ENCODE data around the gene VPS13C. TPM values are rescaled to one million over a fixed set of nuclear protein-coding genes. Genes with fewer than 3 reads are reported as not detected.

The VPS13C gene
- total RNA-seq, 1 experiment from 2014 or later, result 40.0 TPM

DNA sequence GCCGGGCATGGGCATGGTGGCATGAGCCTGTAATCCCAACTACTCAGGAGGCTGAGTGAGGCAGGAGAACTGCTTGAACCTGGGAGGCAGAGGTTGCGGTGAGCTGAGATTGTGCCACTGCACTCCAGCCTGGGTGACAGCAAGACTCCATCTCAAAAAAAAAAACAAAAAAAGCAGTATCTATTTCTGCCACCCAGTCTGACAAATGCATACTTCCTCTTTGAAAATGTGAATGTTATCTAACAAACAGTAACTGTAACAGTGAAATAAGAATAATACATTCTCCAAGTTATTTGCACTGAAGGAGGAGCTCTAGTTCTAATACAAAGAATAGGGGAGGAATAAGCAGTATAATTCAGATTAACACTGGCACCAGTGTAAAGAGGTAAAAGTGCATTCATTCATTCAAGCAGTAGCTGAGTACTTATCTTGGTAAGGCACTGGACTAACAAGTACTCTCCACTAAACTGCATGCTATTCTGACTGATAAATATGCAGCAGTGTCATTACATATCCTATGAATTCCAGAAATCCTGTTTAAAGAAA, 12.9 kb downstream of the VPS13C start:
- Histone ChIP-seq H4K20me1 (ENCODE audit: insufficient read depth) (no peaks in the 10 kb centered on the region), H3K4me3 (no peak overlapping the region), H3K4me1 (replicated peaks; ENCODE audit: insufficient read depth) (no peaks in the 10 kb centered on the region), H3K36me3 (ENCODE audit: low read depth) (no peaks in the 10 kb centered on the region), H3K27me3 (ENCODE audit: insufficient read depth, low read depth) (no peaks in the 10 kb centered on the region), H3K27ac (no peak overlapping the region), H3K4me2 (no peak overlapping the region), H3F3A (ENCODE audit: insufficient read depth, low read depth) (no peaks in the 10 kb centered on the region), H3K9me3 (ENCODE audit: insufficient read depth, low read depth) (no peaks in the 10 kb centered on the region), H3K79me2 (ENCODE audit: low read depth) (peaks cover 5% of the 10 kb centered on the region; the same call in 1 of the 2 replicates), H2AFZ (no peak overlapping the region), H3K9me2 (ENCODE audit: insufficient read depth) (no peaks in the 10 kb centered on the region)
- POLR2A ChIA-PET (ENCODE audit: unreplicated experiment), result no interaction called here
- CTCF ChIA-PET, result no interaction called here
- no peak for DNase-seq
- no peak for TF ChIP-seq EZH2 (IDR thresholded peaks at IDR 0.05; ENCODE audit: low read depth)
- TF ChIP-seq, protein P1, sequence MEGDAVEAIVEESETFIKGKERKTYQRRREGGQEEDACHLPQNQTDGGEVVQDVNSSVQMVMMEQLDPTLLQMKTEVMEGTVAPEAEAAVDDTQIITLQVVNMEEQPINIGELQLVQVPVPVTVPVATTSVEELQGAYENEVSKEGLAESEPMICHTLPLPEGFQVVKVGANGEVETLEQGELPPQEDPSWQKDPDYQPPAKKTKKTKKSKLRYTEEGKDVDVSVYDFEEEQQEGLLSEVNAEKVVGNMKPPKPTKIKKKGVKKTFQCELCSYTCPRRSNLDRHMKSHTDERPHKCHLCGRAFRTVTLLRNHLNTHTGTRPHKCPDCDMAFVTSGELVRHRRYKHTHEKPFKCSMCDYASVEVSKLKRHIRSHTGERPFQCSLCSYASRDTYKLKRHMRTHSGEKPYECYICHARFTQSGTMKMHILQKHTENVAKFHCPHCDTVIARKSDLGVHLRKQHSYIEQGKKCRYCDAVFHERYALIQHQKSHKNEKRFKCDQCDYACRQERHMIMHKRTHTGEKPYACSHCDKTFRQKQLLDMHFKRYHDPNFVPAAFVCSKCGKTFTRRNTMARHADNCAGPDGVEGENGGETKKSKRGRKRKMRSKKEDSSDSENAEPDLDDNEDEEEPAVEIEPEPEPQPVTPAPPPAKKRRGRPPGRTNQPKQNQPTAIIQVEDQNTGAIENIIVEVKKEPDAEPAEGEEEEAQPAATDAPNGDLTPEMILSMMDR (conservative IDR thresholded peaks at IDR 0.05), result no peak
- intact Hi-C loops (cut with micrococcal nuclease; ENCODE audit: unreplicated experiment), result no loop called here
- no TSS peak for BruUV-seq (replicated peaks)

- no peaks in the 10 kb centered on the region for H4K20me1 ChIP-seq (ENCODE audit: insufficient read depth)
- ChIA-PET POLR2A (ENCODE audit: unreplicated experiment) (no interaction called here), CTCF (no interaction called here)
- no peak overlapping the region for H2AFZ ChIP-seq
- DNase-seq, result no peak
- H3F3A ChIP-seq (ENCODE audit: insufficient read depth, low read depth), result no peaks in the 10 kb centered on the region
- TF ChIP-seq EZH2 (IDR thresholded peaks at IDR 0.05; ENCODE audit: low read depth), result no peak
- TF ChIP-seq, protein P1 (conservative IDR thresholded peaks at IDR 0.05), result no peak
- peaks cover 1% of the 10 kb centered on the region; the same call in 1 of the 2 replicates for H3K79me2 ChIP-seq (ENCODE audit: low read depth)
- intact Hi-C loops (cut with micrococcal nuclease; ENCODE audit: unreplicated experiment), result no loop called here
- no peak overlapping the region for H3K27ac ChIP-seq
- no TSS peak for BruUV-seq (replicated peaks)
- no peaks in the 10 kb centered on the region for H3K27me3 ChIP-seq (ENCODE audit: insufficient read depth, low read depth)
- H3K9me3 ChIP-seq (ENCODE audit: insufficient read depth, low read depth), result no peaks in the 10 kb centered on the region
- no peaks in the 10 kb centered on the region for H3K9me2 ChIP-seq (ENCODE audit: insufficient read depth)
- H3K4me1 ChIP-seq (replicated peaks; ENCODE audit: insufficient read depth), result no peaks in the 10 kb centered on the region
- H3K36me3 ChIP-seq (ENCODE audit: low read depth), result no peaks in the 10 kb centered on the region
- no peak overlapping the region for H3K4me3 ChIP-seq
- H3K4me2 ChIP-seq, result no peak overlapping the region
Observed at GRCh38 chr15:62046078-62046743, 14.0 kb downstream of the VPS13C start.

GRCh38 chr15:62035256-62035924, 24.9 kb downstream of the VPS13C start:
- no peak for DNase-seq
- no peak overlapping the region for H3K4me2 ChIP-seq
- CTCF ChIA-PET, result no interaction called here
- H3K9me2 ChIP-seq (ENCODE audit: insufficient read depth), result no peaks in the 10 kb centered on the region
- H3K79me2 ChIP-seq (ENCODE audit: low read depth), result no peaks in the 10 kb centered on the region
- no peaks in the 10 kb centered on the region for H3F3A ChIP-seq (ENCODE audit: insufficient read depth, low read depth)
- H3K4me3 ChIP-seq, result no peak overlapping the region
- POLR2A ChIA-PET (ENCODE audit: unreplicated experiment), result interaction anchor here (0.5 kb wide), 1 partner anchor 34 kb away, joined by 4 read pairs; no protein-coding TSS in a partner anchor
- no peaks in the 10 kb centered on the region; the same call in 1 of the 2 replicates for H3K36me3 ChIP-seq (ENCODE audit: low read depth)
- no TSS peak for BruUV-seq (replicated peaks)
- no peaks in the 10 kb centered on the region for H3K27me3 ChIP-seq (ENCODE audit: insufficient read depth, low read depth)
- H3K9me3 ChIP-seq (ENCODE audit: insufficient read depth, low read depth), result no peaks in the 10 kb centered on the region
- H4K20me1 ChIP-seq (ENCODE audit: insufficient read depth), result no peaks in the 10 kb centered on the region
- H3K27ac ChIP-seq, result no peak overlapping the region
- H2AFZ ChIP-seq, result no peak overlapping the region
- H3K4me1 ChIP-seq (replicated peaks; ENCODE audit: insufficient read depth), result no peaks in the 10 kb centered on the region
- no peak for TF ChIP-seq EZH2 (IDR thresholded peaks at IDR 0.05; ENCODE audit: low read depth)
- TF ChIP-seq, protein P1 (conservative IDR thresholded peaks at IDR 0.05), result no peak
- intact Hi-C loops (cut with micrococcal nuclease; ENCODE audit: unreplicated experiment), result no loop called here
